Measurements from ENCODE around the gene BABAM2. TPM values are rescaled to one million over a fixed set of nuclear protein-coding genes. Genes with fewer than 3 reads are reported as not detected.

The BABAM2 gene
- total and polyA plus RNA-seq, 4 donors: 9.9 to 17.0 (median 13.9) TPM

DNA sequence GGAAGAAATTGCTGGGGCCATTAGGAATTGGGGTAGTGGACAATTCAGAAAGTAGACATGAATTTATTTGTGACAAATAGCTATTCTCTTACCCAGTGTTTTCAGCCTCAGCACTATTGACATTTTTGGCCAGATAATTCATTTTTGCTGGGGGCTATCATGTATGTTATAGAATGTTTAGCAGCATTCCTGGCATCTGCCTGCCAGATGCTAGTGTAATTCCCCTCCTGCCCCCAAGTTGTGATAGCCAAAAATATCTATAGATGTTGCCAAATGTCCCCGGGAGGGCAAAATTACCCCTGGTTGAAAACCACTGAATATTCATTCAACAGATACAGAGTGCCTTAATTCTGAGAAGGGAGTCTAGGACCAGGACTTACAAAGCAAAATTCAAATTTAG lies 183.6 kb downstream of the BABAM2 start:
- no peak overlapping the region for H3K9ac ChIP-seq (ENCODE audit: low read depth in 1 of 2, low read length in 2 of 2)
- no peaks in the 10 kb centered on the region for H3K27me3 ChIP-seq (ENCODE audit: control insufficient read depth in 4 of 4, insufficient read depth in 4 of 4, low read length in 3 of 4)
- no peak overlapping the region for H3K4me3 ChIP-seq (ENCODE audit: low read depth in 1 of 3, low read length in 3 of 3)
- WGBS: 91% methylated on average over 1 of the region's 1 CpG
- H3K4me1 ChIP-seq (ENCODE audit: control insufficient read depth in 4 of 4, insufficient read depth in 4 of 4, low read length in 3 of 4): no peaks in the 10 kb centered on the region
- H3K27ac ChIP-seq (ENCODE audit: low read depth in 1 of 2, low read length in 2 of 2): no peak overlapping the region
- DNase-seq (ENCODE audit: low spot score): no peak
- no peak for TF ChIP-seq TAF1 (conservative IDR thresholded peaks at IDR 0.05)
- TF ChIP-seq RAD21 (IDR thresholded peaks at IDR 0.05): no peak
- TF ChIP-seq, protein P1, sequence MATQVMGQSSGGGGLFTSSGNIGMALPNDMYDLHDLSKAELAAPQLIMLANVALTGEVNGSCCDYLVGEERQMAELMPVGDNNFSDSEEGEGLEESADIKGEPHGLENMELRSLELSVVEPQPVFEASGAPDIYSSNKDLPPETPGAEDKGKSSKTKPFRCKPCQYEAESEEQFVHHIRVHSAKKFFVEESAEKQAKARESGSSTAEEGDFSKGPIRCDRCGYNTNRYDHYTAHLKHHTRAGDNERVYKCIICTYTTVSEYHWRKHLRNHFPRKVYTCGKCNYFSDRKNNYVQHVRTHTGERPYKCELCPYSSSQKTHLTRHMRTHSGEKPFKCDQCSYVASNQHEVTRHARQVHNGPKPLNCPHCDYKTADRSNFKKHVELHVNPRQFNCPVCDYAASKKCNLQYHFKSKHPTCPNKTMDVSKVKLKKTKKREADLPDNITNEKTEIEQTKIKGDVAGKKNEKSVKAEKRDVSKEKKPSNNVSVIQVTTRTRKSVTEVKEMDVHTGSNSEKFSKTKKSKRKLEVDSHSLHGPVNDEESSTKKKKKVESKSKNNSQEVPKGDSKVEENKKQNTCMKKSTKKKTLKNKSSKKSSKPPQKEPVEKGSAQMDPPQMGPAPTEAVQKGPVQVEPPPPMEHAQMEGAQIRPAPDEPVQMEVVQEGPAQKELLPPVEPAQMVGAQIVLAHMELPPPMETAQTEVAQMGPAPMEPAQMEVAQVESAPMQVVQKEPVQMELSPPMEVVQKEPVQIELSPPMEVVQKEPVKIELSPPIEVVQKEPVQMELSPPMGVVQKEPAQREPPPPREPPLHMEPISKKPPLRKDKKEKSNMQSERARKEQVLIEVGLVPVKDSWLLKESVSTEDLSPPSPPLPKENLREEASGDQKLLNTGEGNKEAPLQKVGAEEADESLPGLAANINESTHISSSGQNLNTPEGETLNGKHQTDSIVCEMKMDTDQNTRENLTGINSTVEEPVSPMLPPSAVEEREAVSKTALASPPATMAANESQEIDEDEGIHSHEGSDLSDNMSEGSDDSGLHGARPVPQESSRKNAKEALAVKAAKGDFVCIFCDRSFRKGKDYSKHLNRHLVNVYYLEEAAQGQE (IDR thresholded peaks at IDR 0.05): no peak
- TF ChIP-seq JUND (IDR thresholded peaks at IDR 0.05): no peak
- TF ChIP-seq HNF4G (IDR thresholded peaks at IDR 0.05): no peak
- no peak for TF ChIP-seq EGR1 (IDR thresholded peaks at IDR 0.05; ENCODE audit: low read depth in 2 of 2)
- TF ChIP-seq, protein P2, sequence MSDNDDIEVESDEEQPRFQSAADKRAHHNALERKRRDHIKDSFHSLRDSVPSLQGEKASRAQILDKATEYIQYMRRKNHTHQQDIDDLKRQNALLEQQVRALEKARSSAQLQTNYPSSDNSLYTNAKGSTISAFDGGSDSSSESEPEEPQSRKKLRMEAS (IDR thresholded peaks at IDR 0.05): no peak
- no peak for TF ChIP-seq RXRA (IDR thresholded peaks at IDR 0.05)
- TF ChIP-seq SP1 (IDR thresholded peaks at IDR 0.05): no peak
- TF ChIP-seq, protein P3, sequence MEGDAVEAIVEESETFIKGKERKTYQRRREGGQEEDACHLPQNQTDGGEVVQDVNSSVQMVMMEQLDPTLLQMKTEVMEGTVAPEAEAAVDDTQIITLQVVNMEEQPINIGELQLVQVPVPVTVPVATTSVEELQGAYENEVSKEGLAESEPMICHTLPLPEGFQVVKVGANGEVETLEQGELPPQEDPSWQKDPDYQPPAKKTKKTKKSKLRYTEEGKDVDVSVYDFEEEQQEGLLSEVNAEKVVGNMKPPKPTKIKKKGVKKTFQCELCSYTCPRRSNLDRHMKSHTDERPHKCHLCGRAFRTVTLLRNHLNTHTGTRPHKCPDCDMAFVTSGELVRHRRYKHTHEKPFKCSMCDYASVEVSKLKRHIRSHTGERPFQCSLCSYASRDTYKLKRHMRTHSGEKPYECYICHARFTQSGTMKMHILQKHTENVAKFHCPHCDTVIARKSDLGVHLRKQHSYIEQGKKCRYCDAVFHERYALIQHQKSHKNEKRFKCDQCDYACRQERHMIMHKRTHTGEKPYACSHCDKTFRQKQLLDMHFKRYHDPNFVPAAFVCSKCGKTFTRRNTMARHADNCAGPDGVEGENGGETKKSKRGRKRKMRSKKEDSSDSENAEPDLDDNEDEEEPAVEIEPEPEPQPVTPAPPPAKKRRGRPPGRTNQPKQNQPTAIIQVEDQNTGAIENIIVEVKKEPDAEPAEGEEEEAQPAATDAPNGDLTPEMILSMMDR (IDR thresholded peaks at IDR 0.05; ENCODE audit: low read depth, low read length, missing input control): no peak
- TF ChIP-seq, protein P4, sequence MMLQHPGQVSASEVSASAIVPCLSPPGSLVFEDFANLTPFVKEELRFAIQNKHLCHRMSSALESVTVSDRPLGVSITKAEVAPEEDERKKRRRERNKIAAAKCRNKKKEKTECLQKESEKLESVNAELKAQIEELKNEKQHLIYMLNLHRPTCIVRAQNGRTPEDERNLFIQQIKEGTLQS (IDR thresholded peaks at IDR 0.05): no peak
- no peak for TF ChIP-seq NR2F2 (IDR thresholded peaks at IDR 0.05)
- TF ChIP-seq HNF4A (conservative IDR thresholded peaks at IDR 0.05): no peak
- TF ChIP-seq GABPA (IDR thresholded peaks at IDR 0.05 in 1 of 2, conservative IDR thresholded peaks at IDR 0.05 in 1 of 2): no peak
- no peak for TF ChIP-seq FOXA1 (IDR thresholded peaks at IDR 0.05)
- no peak for TF ChIP-seq FOXA2 (IDR thresholded peaks at IDR 0.05)
- no peak for TF ChIP-seq YY1 (IDR thresholded peaks at IDR 0.05)
- H3K36me3 ChIP-seq (ENCODE audit: control insufficient read depth in 4 of 4, insufficient read depth in 3 of 4, low read depth in 1 of 4, low read length in 3 of 4): no peaks in the 10 kb centered on the region
- no peaks in the 10 kb centered on the region for H3K9me3 ChIP-seq (ENCODE audit: control insufficient read depth in 4 of 4, low read length in 3 of 4)

DNA sequence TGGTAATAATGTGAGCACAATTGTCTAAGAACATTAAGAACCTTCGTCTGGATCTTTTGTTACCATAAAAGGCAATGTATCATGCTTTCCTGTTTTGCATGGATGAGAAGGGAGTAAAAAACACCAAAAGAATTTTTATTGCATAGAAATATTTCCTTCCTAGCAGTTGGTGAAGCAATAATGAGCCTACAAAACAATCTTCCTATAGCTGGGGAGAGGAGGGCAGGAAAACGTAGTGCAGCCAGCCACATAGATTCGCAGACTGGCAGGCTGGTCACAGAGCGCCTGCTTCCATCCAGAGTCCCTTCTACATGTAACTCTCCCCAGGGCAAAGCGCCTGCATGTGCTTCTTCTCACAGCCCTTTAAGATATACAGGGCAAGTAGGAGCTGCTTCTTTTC lies 190.4 kb downstream of the BABAM2 start:
- TF ChIP-seq YY1 (IDR thresholded peaks at IDR 0.05): no peak
- no peak for TF ChIP-seq FOXA2 (IDR thresholded peaks at IDR 0.05)
- no peak for TF ChIP-seq SP1 (IDR thresholded peaks at IDR 0.05)
- TF ChIP-seq TAF1 (conservative IDR thresholded peaks at IDR 0.05): no peak
- no peak for TF ChIP-seq RAD21 (IDR thresholded peaks at IDR 0.05)
- no peak for TF ChIP-seq GABPA (IDR thresholded peaks at IDR 0.05 in 1 of 2, conservative IDR thresholded peaks at IDR 0.05 in 1 of 2)
- no peak for TF ChIP-seq HNF4G (IDR thresholded peaks at IDR 0.05)
- TF ChIP-seq, protein P2 (IDR thresholded peaks at IDR 0.05): no peak
- TF ChIP-seq, protein P4 (IDR thresholded peaks at IDR 0.05): no peak
- Histone ChIP-seq H3K27ac (ENCODE audit: low read depth in 1 of 2, low read length in 2 of 2) (no peak overlapping the region), H3K27me3 (ENCODE audit: control insufficient read depth in 4 of 4, insufficient read depth in 4 of 4, low read length in 3 of 4) (no peaks in the 10 kb centered on the region), H3K4me1 (ENCODE audit: control insufficient read depth in 4 of 4, insufficient read depth in 4 of 4, low read length in 3 of 4) (no peaks in the 10 kb centered on the region), H3K9me3 (ENCODE audit: control insufficient read depth in 4 of 4, low read length in 3 of 4) (no peaks in the 10 kb centered on the region), H3K36me3 (ENCODE audit: control insufficient read depth in 4 of 4, insufficient read depth in 3 of 4, low read depth in 1 of 4, low read length in 3 of 4) (peaks cover 0 to 1% (median 0%) of the 10 kb centered on the region in 4 donors), H3K4me3 (ENCODE audit: low read depth in 1 of 3, low read length in 3 of 3) (no peak overlapping the region), H3K9ac (ENCODE audit: low read depth in 1 of 2, low read length in 2 of 2) (no peak overlapping the region)
- WGBS: 73% methylated on average over 5 of the region's 5 CpGs
- no peak for DNase-seq (ENCODE audit: low spot score)

All from liver (tissue), 9 donors.